Endothelial cell (in vitro differentiated cells): ENCODE measurements around the gene PCDHGA9. TPM values are rescaled to one million over a fixed set of nuclear protein-coding genes. Genes with fewer than 3 reads are reported as not detected.
"Not testable (repeated sequence)": the region's sequence is repeated elsewhere in the genome, so short reads cannot be mapped to it uniquely, and the experiment has no call there.

Source experiments
- DNase-seq: peaks from one replicate; pipeline ENCODE4 v3.0.0; 2021; ENCODE audit warnings: low spot score
- H3K27ac Mint-ChIP-seq: one replicate; pipeline ENCODE4 v1.8.0; 2021; ENCODE audit warnings: mixed read lengths, inconsistent platforms; ENCODE audit not compliant: unreplicated experiment
- H3K27me3 Mint-ChIP-seq: one replicate; pipeline ENCODE4 v1.8.0; 2021; ENCODE audit warnings: mild to moderate bottlenecking, moderate library complexity, mixed read lengths, inconsistent platforms; ENCODE audit not compliant: unreplicated experiment
- H3K36me3 Mint-ChIP-seq: one replicate; pipeline ENCODE4 v1.8.0; 2021; ENCODE audit warnings: mild to moderate bottlenecking, low read depth, mixed read lengths, inconsistent platforms; ENCODE audit not compliant: unreplicated experiment
- H3K4me1 Mint-ChIP-seq: one replicate; pipeline ENCODE4 v1.8.0; 2021; ENCODE audit warnings: mild to moderate bottlenecking, mixed read lengths, inconsistent platforms; ENCODE audit not compliant: unreplicated experiment
- H3K4me3 Mint-ChIP-seq: one replicate; pipeline ENCODE4 v1.8.0; 2021; ENCODE audit warnings: mild to moderate bottlenecking, mixed read lengths, inconsistent platforms; ENCODE audit not compliant: unreplicated experiment
- H3K9me3 Mint-ChIP-seq: one replicate; pipeline ENCODE4 v1.8.0; 2021; ENCODE audit warnings: mixed read lengths, inconsistent platforms; ENCODE audit not compliant: unreplicated experiment
- CTCF ChIP-seq: fragments of 200-600 bp; sonication (generic); IDR thresholded peaks from one replicate; pipeline ENCODE4 v1.5.0; 2021; ENCODE audit warnings: antibody characterized with exemption; ENCODE audit not compliant: unreplicated experiment
- total RNA-seq: library from RNA; stranded (reverse); fragmentation: NEBNext Ultra II Directional; extraction: Animal tissue kit (Norgen Biotek cat#: 25700); gene quantifications from one replicate; pipeline ENCODE4 v1.2.1, GENCODE V29; 2021; ENCODE audit not compliant: unreplicated experiment

PCDHGA9 gene
- total RNA-seq, 1 donor from 2014 or later: 3.1 TPM

- Mint-ChIP-seq H3K27me3 (peaks cover 13% of the 10 kb centered on the region), H3K27ac (peak overlapping the region; percentile 82), H3K4me3 (peak overlapping the region; percentile 88), H3K9me3 (peaks cover 41% of the 10 kb centered on the region), H3K4me1 (peaks cover 2% of the 10 kb centered on the region), H3K36me3 (peaks cover 72% of the 10 kb centered on the region)
- DNase-seq: no peak
- TF ChIP-seq CTCF: no peak
These were observed 25.3 kb downstream of the PCDHGA9 start for GRCh38 chr5:141427783-141428426.

DNA sequence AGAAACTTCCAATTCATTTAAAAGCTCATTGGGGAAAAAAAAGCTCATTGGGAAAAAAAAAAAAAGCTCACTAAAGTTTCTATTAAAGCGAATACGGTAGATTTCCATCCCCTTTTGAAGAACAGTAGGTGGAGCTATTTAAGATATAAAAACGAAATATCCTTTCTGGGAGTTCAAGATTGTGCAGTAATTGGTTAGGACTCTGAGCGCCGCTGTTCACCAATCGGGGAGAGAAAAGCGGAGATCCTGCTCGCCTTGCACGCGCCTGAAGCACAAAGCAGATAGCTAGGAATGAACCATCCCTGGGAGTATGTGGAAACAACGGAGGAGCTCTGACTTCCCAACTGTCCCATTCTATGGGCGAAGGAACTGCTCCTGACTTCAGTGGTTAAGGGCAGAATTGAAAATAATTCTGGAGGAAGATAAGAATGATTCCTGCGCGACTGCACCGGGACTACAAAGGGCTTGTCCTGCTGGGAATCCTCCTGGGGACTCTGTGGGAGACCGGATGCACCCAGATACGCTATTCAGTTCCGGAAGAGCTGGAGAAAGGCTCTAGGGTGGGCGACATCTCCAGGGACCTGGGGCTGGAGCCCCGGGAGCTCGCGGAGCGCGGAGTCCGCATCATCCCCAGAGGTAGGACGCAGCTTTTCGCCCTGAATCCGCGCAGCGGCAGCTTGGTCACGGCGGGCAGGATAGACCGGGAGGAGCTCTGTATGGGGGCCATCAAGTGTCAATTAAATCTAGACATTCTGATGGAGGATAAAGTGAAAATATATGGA lies 27.9 kb downstream of the PCDHGA9 start, which contains the start of gene PCDHGA12:
PCDHGA12 (plus strand) TSS at position 176 of the 782 bp plus-strand sequence; CDS start at position 429, 253 bp downstream.
- H3K36me3 Mint-ChIP-seq: peaks cover 74% of the 10 kb centered on the region
- DNase-seq: no peak
- TF ChIP-seq CTCF: no peak
- peaks cover 45% of the 10 kb centered on the region for H3K9me3 Mint-ChIP-seq
- peak within 1 kb of the TSS; percentile 85 for H3K4me3 Mint-ChIP-seq
- H3K4me1 Mint-ChIP-seq: no peaks in the 10 kb centered on the region
- peaks cover 10% of the 10 kb centered on the region for H3K27me3 Mint-ChIP-seq
- H3K27ac Mint-ChIP-seq: peak within 1 kb of the TSS; percentile 27

DNA sequence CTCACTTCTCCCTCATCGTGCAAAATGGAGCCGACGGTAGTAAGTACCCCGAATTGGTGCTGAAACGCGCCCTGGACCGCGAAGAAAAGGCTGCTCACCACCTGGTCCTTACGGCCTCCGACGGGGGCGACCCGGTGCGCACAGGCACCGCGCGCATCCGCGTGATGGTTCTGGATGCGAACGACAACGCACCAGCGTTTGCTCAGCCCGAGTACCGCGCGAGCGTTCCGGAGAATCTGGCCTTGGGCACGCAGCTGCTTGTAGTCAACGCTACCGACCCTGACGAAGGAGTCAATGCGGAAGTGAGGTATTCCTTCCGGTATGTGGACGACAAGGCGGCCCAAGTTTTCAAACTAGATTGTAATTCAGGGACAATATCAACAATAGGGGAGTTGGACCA lies 28.7 kb downstream of the PCDHGA9 start:
- no peak for TF ChIP-seq CTCF
- Mint-ChIP-seq H3K27ac (no peak overlapping the region), H3K9me3 (peaks cover 39% of the 10 kb centered on the region)

GRCh38 chr5:141432308-141432707 lies 29.7 kb downstream of the PCDHGA9 start:
- not testable (repeated sequence) for H3K4me1 Mint-ChIP-seq, DNase-seq, H3K27me3 Mint-ChIP-seq, H3K27ac Mint-ChIP-seq
- H3K9me3 Mint-ChIP-seq: peaks cover 32% of the 10 kb centered on the region
- peaks cover 56% of the 10 kb centered on the region for H3K36me3 Mint-ChIP-seq
- peak overlapping the region; percentile 84 for H3K4me3 Mint-ChIP-seq

More for the DNA sequence above, 28.7 kb downstream of the PCDHGA9 start:
- H3K4me3 Mint-ChIP-seq: peak overlapping the region; percentile 84
- H3K36me3 Mint-ChIP-seq: peaks cover 66% of the 10 kb centered on the region
- DNase-seq: no peak
- peaks cover 10% of the 10 kb centered on the region for H3K27me3 Mint-ChIP-seq
- H3K4me1 Mint-ChIP-seq: no peaks in the 10 kb centered on the region

DNA sequence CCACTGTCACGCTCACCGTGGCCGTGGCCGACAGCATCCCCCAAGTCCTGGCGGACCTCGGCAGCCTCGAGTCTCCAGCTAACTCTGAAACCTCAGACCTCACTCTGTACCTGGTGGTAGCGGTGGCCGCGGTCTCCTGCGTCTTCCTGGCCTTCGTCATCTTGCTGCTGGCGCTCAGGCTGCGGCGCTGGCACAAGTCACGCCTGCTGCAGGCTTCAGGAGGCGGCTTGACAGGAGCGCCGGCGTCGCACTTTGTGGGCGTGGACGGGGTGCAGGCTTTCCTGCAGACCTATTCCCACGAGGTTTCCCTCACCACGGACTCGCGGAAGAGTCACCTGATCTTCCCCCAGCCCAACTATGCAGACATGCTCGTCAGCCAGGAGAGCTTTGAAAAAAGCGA lies 30.1 kb downstream of the PCDHGA9 start:
- Mint-ChIP-seq H3K4me3 (peak overlapping the region; percentile 85), H3K9me3 (peaks cover 32% of the 10 kb centered on the region), H3K36me3 (peaks cover 52% of the 10 kb centered on the region)
- not testable (repeated sequence) for H3K27me3 Mint-ChIP-seq, DNase-seq, H3K27ac Mint-ChIP-seq, H3K4me1 Mint-ChIP-seq

DNA sequence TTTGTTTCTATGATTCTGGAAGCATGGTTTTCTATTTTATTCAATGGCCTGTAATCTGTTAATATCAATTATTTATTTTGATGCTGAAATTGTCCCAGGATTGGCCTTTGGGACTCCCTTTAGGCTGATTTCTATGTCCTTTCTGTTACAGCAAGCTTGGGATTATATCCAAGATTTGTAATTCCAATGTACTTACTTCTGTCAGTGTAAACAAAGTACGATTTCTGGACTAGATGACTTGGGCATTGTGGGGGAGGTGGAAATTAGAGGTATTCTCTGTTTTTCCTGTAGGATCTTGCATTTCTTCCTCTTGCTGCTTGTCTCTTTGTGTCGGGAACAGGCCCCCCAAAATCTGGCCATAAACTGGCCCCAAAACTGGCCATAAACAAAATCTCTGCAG lies 31.4 kb downstream of the PCDHGA9 start:
- Mint-ChIP-seq H3K27me3 (peaks cover 5% of the 10 kb centered on the region), H3K9me3 (peaks cover 25% of the 10 kb centered on the region), H3K27ac (no peak overlapping the region), H3K36me3 (peaks cover 43% of the 10 kb centered on the region), H3K4me1 (no peaks in the 10 kb centered on the region), H3K4me3 (peak overlapping the region; percentile 47)
- no peak for DNase-seq
- no peak for TF ChIP-seq CTCF
